GM10266 (cell line): ENCODE results near the gene TMEM250.

ENCODE experiments used
- DNase-seq: peaks from one replicate; pipeline ENCODE4 v3.0.0; 2012; ENCODE audit errors: extremely low spot score
- CTCF ChIP-seq: IDR thresholded peaks from 2 replicates; pipeline ENCODE4 v1.5.1; 2012; ENCODE audit warnings: mild to moderate bottlenecking, low read depth; ENCODE audit not compliant: control insufficient read depth, insufficient read depth; ENCODE audit errors: missing control alignments

Gene TMEM250

DNA sequence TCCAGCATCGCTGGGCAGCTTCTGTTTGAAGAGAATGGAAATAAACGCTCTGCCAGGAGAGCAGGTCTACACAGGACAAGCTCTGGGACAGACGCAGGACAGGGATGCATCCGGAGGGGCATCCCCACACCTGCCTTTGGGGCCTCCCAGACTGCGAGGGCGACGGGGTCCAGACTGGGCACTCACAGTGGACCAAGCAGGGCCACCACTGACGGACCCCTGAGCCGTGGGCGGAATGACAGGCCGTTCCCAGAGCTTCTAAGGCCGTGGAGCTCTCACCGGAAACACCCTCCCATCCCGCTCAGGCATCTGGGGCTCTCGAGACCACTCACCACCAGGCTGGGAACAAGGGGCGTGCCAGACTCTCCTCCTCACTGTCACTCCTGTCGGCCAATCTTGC lies 10.5 kb upstream of the TMEM250 start:
- no peak for DNase-seq

GRCh38 chr9:136128436-136128835 lies 9.8 kb upstream of the TMEM250 start:
- no peak for DNase-seq
- TF ChIP-seq CTCF = no peak

More for the DNA sequence above, 10.5 kb upstream of the TMEM250 start:
- TF ChIP-seq CTCF = no peak

DNA sequence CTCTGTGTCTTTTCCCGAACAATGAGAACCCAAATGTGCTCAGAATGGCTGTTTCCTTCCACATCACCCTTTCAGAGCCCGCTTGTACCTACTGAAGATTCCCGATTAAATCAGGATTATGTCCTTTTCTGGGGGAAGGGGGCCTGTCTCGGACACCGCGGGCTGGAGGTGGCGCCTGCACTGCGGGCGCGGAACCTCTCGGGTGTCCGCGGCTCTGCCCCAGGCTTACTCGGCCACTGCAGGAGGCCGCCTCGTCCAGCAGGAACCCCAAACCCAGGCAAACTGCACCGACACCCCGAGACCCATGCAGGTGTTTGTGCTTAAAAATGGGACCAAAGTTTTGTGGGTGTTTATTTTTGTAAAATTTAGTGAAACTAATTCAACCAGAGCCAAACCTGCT lies 8.6 kb upstream of the TMEM250 start:
- TF ChIP-seq CTCF = no peak
- no peak for DNase-seq

GRCh38 chr9:136124976-136125692 lies 6.5 kb upstream of the TMEM250 start:
- DNase-seq = no peak
- no peak for TF ChIP-seq CTCF

DNA sequence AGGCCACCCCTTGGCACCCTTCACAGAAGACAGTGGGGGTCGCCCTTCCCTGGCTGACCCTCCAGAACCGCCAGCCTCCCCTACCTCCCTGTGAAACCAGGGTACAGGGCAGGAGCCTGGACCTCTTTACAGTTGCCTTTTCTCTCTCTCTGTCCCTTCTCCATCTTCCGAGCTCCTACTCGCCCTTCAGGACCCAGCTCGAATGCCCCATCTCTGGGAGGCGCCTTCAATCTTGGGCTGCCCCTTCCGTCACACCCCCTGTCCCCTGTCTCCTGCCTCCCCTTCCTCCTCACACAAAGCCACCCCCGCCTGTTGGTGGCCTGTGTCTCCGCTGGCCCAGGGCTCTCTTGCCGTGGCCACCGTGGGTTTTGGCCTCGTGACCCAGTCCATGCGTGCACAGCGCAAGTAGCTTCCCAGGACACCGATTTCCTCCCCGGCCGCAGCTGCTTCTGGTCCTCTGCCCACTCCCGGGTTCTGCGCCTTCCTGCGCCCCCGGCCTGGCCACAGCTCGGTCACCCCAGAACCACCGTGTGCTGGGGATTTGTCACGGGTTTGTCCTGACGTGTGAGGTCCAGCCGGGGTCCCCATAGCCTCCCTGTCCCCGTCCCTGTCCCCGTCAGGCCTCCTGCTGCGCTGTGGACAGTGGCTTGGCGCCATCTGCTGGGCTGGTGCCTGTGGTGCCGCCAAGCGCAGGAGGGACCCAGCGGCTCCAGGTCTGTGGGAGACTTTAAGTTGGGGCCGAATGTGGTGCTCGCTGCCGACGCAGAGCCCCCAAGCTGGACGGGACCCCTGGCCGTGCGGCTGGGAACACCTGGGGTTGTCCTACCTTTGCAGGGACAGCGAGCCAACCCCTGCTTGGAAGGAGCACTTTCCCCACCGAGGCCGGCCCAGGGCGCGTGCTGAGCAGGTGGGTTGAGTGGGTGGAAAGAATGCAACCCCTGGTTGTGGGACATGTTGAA lies 4.0 kb upstream of the TMEM250 start:
- peak; percentile 87 for DNase-seq
- peak; percentile 98 for TF ChIP-seq CTCF

DNA sequence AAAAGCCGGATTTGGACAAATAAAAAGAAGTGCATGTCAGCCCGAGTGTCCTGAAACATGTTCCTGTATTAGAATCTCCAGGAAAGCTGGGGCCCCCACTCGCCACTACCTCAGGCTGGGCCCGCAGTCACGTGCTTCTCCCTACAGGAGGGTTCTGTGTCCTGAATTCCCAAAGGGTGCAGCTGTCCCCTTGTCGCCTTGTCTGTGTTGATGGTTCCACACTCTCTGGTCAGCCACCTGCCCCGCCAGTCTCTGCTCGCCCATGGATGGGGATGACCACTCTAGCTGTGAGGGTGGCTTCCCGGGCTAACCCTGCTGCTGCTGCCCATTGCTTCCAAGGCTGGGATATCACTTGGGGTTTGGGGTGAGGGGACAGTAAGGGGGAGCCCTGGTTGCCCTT lies 3.1 kb upstream of the TMEM250 start:
- no peak for DNase-seq
- TF ChIP-seq CTCF = no peak

DNA sequence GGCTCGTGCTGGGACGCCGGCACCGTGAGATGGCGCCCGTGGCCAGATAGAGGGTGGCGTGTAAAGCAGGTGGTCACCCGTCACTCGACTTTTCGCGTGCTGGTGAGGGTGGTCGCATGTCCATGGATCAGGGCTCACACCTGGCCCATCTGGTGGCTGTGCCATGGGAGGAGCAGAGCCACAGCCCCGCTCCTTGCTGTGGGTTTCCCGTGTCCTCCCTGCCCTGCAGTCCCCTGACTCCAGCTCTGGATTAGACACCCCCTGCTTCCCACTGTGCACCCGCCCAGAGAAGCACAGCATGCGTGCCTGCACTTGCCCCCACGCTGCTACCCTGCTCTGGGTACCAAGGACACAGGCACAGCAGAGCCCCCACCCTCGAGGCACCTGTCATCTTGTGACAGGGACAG lies 1.8 kb upstream of the TMEM250 start:
- DNase-seq = no peak
- no peak for TF ChIP-seq CTCF
